HCT116 (cell line): ENCODE data around the gene C17orf100. TPM values are rescaled to one million over a fixed set of nuclear protein-coding genes. Genes with fewer than 3 reads are reported as not detected.

Experiments used
- ATAC-seq: fragments of 200-7000 bp; cut with Tn5 transposase; 2 replicates; pipeline ENCODE4 v1.9.1; 2020; ENCODE audit warnings: mild to moderate bottlenecking, moderate library complexity
- Bru-seq: library from RNA; stranded (reverse); fragments of 400-500 nt; gene quantifications from one replicate; lab custom pipeline; 2021; lab: Mats Ljungman, UMichigan
- BruChase-seq, 2 experiments: library from RNA; stranded (reverse); fragments of 400-500 nt; gene quantifications; one replicate each; lab custom pipeline; 2021; lab: Mats Ljungman, UMichigan
- BruUV-seq: library from RNA; stranded (reverse); fragments of 400-500 nt; replicated peaks from 2 replicates; lab custom pipeline; 2021; lab: Mats Ljungman, UMichigan
- CTCF ChIA-PET: fragments of 300-600 bp; sonication (Branson Sonifier 250); formaldehyde crosslinking; loops from one replicate; lab custom pipeline; 2021; ENCODE audit warnings: antibody characterized with exemption; lab: Charles Lee
- POLR2A ChIA-PET: fragments of 300-600, 350-600 bp; sonication (Branson Sonifier 250); formaldehyde crosslinking; loops from one replicate; lab custom pipeline; 2021; ENCODE audit warnings: antibody characterized with exemption; lab: Charles Lee
- RAD21 ChIA-PET, 2 experiments: fragments of 300-600 bp; sonication (Branson Sonifier 250); formaldehyde crosslinking; loops; one replicate each; lab custom pipeline; 2023; ENCODE audit warnings: low total read pairs in 2 of 2; ENCODE audit not compliant: uncharacterized antibody in 2 of 2, unreplicated experiment in 2 of 2, low non-redundant PET in 1 of 2; lab: Charles Lee
- DNase-seq: peaks from one replicate; pipeline ENCODE4 v3.0.0-alpha.2; 2010; ENCODE audit warnings: low read depth, low spot score
- H2AFZ ChIP-seq: fragments of 200-600 bp; shearing (Covaris generic), sonication (generic); 2 replicates; pipeline ENCODE4 v1.6.1; 2017; ENCODE audit warnings: low read depth, mixed run types, mixed read lengths, antibody characterized with exemption, low read length; ENCODE audit not compliant: poor library complexity, severe bottlenecking
- H3K27ac ChIP-seq: 2 replicates; pipeline ENCODE4 v1.5.1; 2012; ENCODE audit warnings: low read depth, low read length
- H3K27me3 ChIP-seq: fragments of 200-600 bp; sonication (generic); 2 replicates; pipeline ENCODE4 v1.6.1; 2016; ENCODE audit warnings: mixed run types, low read length, mixed read lengths; ENCODE audit not compliant: insufficient read depth
- H3K36me3 ChIP-seq, 2 experiments: fragments of 200-500 bp in 1 of 2; fragments of 200-600 bp in 1 of 2; sonication (Bioruptor generic) in 1 of 2; sonication (generic) in 1 of 2; 2 replicates each; pipeline versions ENCODE4 v1.5.1 to v1.6.1; 2014 to 2016; ENCODE audit warnings: low read length in 2 of 2, inconsistent platforms in 1 of 2, mixed read lengths in 1 of 2, mixed run types in 1 of 2; ENCODE audit not compliant: insufficient read depth in 2 of 2, control insufficient read depth in 1 of 2
- H3K4me1 ChIP-seq, 2 experiments: fragments of 200-600 bp in 1 of 2; sonication (generic) in 1 of 2; 2 replicates each; pipeline versions ENCODE4 v1.5.1 to v1.6.1; 2012 to 2017; ENCODE audit warnings: low read length in 2 of 2, inconsistent platforms in 1 of 2, mild to moderate bottlenecking in 1 of 2, mixed read lengths in 1 of 2, mixed run types in 1 of 2, moderate library complexity in 1 of 2; ENCODE audit not compliant: insufficient read depth in 2 of 2, control insufficient read depth in 1 of 2
- H3K4me2 ChIP-seq: fragments of 200-600 bp; sonication (generic); 2 replicates; pipeline ENCODE4 v1.6.1; 2017; ENCODE audit warnings: mixed run types, low read length, mixed read lengths
- H3K4me3 ChIP-seq, 2 experiments: fragments of 200-600 bp in 1 of 2; sonication (generic) in 1 of 2; replicated peaks in 1 of 2; 2 replicates each; pipeline ENCODE4 v1.5.1; 2011 to 2016; ENCODE audit warnings: low read length in 2 of 2, control low read depth in 1 of 2, low read depth in 1 of 2, mild to moderate bottlenecking in 1 of 2, mixed read lengths in 1 of 2, mixed run types in 1 of 2
- H3K79me2 ChIP-seq: fragments of 200-600 bp; sonication (generic); 2 replicates; pipeline ENCODE4 v1.6.1; 2017; ENCODE audit warnings: mild to moderate bottlenecking, mixed run types, low read length, moderate library complexity, mixed read lengths; ENCODE audit not compliant: insufficient read depth
- H3K9ac ChIP-seq: fragments of 200-600 bp; sonication (generic); 2 replicates; pipeline ENCODE4 v1.6.1; 2016; ENCODE audit warnings: low read length, mixed read lengths
- H3K9me2 ChIP-seq: fragments of 200-600 bp; sonication (generic), shearing (Covaris generic); 2 replicates; pipeline ENCODE4 v1.6.1; 2017; ENCODE audit warnings: mixed run types, mild to moderate bottlenecking, moderate library complexity; ENCODE audit not compliant: insufficient read depth
- H3K9me3 ChIP-seq, 2 experiments: fragments of 200-500 bp in 1 of 2; fragments of 200-600 bp in 1 of 2; sonication (Bioruptor generic) in 1 of 2; sonication (generic) in 1 of 2; 2 replicates each; pipeline ENCODE4 v1.6.1; 2014 to 2017; ENCODE audit warnings: low read length in 2 of 2, mixed read lengths in 2 of 2, inconsistent platforms in 1 of 2, low read depth in 1 of 2, mild to moderate bottlenecking in 1 of 2, mixed run types in 1 of 2, moderate library complexity in 1 of 2; ENCODE audit not compliant: control insufficient read depth in 1 of 2, insufficient read depth in 1 of 2
- H4K20me1 ChIP-seq: fragments of 200-600 bp; sonication (generic), shearing (Covaris generic); 2 replicates; pipeline ENCODE4 v1.6.1; 2017; ENCODE audit warnings: mixed run types, mild to moderate bottlenecking, moderate library complexity; ENCODE audit not compliant: insufficient read depth
- ELF1 ChIP-seq: IDR thresholded peaks from 2 replicates; pipeline ENCODE4 v1.6.1; 2012; ENCODE audit warnings: low read depth, borderline replicate concordance
- POLR2A ChIP-seq: IDR thresholded peaks from 2 replicates; pipeline ENCODE4 v1.7.0; 2011; ENCODE audit warnings: borderline replicate concordance; ENCODE audit not compliant: insufficient read depth, insufficient read length; ENCODE audit errors: extremely low read depth
- POLR2AphosphoS5 ChIP-seq: IDR thresholded peaks from 2 replicates; pipeline ENCODE4 v1.6.1; 2011; ENCODE audit warnings: mild to moderate bottlenecking, low read depth, low read length, moderate library complexity
- SIN3A ChIP-seq: IDR thresholded peaks from 2 replicates; pipeline ENCODE4 v1.6.1; 2012; ENCODE audit warnings: low read depth
- SP1 ChIP-seq: IDR thresholded peaks from 2 replicates; pipeline ENCODE4 v1.6.1; 2012; ENCODE audit warnings: low read depth
- SRF ChIP-seq: IDR thresholded peaks from 2 replicates; pipeline ENCODE4 v1.6.1; 2012; ENCODE audit warnings: low read depth
- YY1 ChIP-seq: IDR thresholded peaks from 2 replicates; pipeline ENCODE4 v1.6.1; 2011; ENCODE audit warnings: low read length, low read depth, moderate library complexity, mild to moderate bottlenecking; ENCODE audit not compliant: insufficient replicate concordance; ENCODE audit errors: extremely low read depth
- ZNF274 ChIP-seq: fragments of 200-500 bp; sonication (Bioruptor generic); IDR thresholded peaks from 2 replicates; pipeline ENCODE4 v1.6.1; 2014; ENCODE audit warnings: mild to moderate bottlenecking, low read depth, low read length, inconsistent platforms
- intact Hi-C: fragments of 100-400 bp; cut with micrococcal nuclease; formaldehyde crosslinking; loops from 2 replicates; pipeline ENCODE4 v1.10.0; 2022
- long read RNA-seq: library from polyadenylated mRNA; unstranded; transcript quantifications from one replicate; pipeline ENCODE4 v2.0.0, GENCODE V29; 2021; ENCODE audit not compliant: unreplicated experiment
- polyA plus RNA-seq: library from polyadenylated mRNA; unstranded; fragments of >200 nt; gene quantifications from 2 replicates; pipeline ENCODE4 v1.2.1, GENCODE V29; 2012; ENCODE audit warnings: missing spikeins
- total RNA-seq: library from RNA; stranded (reverse); gene quantifications from one replicate; pipeline ENCODE4 v1.2.1, GENCODE V29; 2021; ENCODE audit not compliant: unreplicated experiment
- TF ChIP-seq, protein P1 (sequence below): IDR thresholded peaks from 2 replicates; pipeline ENCODE4 v1.6.1; 2012
- TF ChIP-seq, protein P2 (sequence below): IDR thresholded peaks from 2 replicates; pipeline ENCODE4 v1.6.1; 2012; ENCODE audit warnings: low read depth

C17orf100 gene
- 0.76 TPM for total RNA-seq
- 1.2 and 2.0 TPM in 2 replicates for polyA plus RNA-seq
- Bru-seq, nascent RNA, result percentile 40 among the genes with signal in this experiment
- BruChase-seq, experiment 1, labeled RNA remaining after a 6-hour chase, result percentile 24 among the genes with signal in this experiment
- percentile 53 among the genes with signal in this experiment for BruChase-seq, experiment 2, labeled RNA remaining after a 2-hour chase
- long read RNA-seq, partial matches to known transcripts, result 0 of 1 reads
- long read RNA-seq, other reads (novel, unspliced or antisense), result 0 of 1 reads

DNA sequence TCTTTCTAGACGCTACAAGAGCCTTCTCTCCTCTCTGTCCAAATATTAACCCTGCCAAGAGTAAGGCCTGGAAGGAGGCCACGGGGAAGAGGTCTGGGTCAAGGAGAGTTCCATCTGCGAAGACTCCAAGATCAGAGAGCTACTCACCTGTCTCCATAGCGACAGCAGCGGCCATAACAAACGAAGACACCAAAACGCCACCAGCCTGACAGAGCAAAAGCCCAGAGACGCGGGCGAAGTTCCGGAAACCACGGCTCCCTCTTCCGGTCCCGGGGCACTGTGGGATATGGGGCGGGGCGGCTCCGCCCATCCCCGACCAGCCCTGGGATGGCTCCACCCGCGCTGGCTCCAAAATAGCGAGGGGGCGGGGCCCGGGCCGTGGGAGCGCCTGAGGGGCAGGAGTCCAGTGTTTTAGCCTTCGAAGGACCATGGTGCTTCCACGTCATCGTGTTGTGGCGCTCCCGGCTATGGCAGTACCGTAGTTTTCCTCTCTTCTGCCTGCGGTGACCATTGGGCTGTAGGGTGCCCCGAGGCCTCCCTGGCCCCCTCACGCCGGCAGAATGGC is at the start of gene C17orf100, which contains the start of gene MED31:
Gene C17orf100 (plus strand): TSS at position 409 of the 565 bp plus-strand sequence. CDS start 152 bp downstream, at position 561.
Gene MED31 (minus strand): TSS at position 252 of the 565 bp plus-strand sequence. CDS start 77 bp downstream, at position 175.
- Histone ChIP-seq H3K27ac (peak within 1 kb of the TSS; percentile 82), H3K27me3 (no peaks in the 10 kb centered on the region), H3K9me2 (no peaks in the 10 kb centered on the region), H3K4me1 (peaks cover 11 to 15% of the 10 kb centered on the region in 2 experiments), H2AFZ (no peak within 1 kb of the TSS), H3K79me2 (peaks cover 48% of the 10 kb centered on the region), H3K4me2 (peak within 1 kb of the TSS; percentile 65), H3K4me3 (peak within 1 kb of the TSS; percentile 70 to 92), H3K36me3 (peaks cover 18 to 22% of the 10 kb centered on the region in 2 experiments; a peak in 3 of 4 replicates), H3K9me3 (no peaks in the 10 kb centered on the region), H4K20me1 (0 out of 2 replicates have a peak, but pooled peaks cover 8% of the 10 kb centered on the region), H3K9ac (peak within 1 kb of the TSS; percentile 80)
- ATAC-seq, result peak; percentile 96
- POLR2A ChIA-PET, result interaction anchor here (0.8 to 1.4 kb wide), 2 partner anchors 9 to 374 kb away, joined by 3 to 7 read pairs; no protein-coding TSS in a partner anchor
- peak; percentile 84 for DNase-seq
- BruUV-seq, result no TSS peak
- intact Hi-C loops, result no loop called here
- TF ChIP-seq POLR2A (peak; percentile 84), POLR2AphosphoS5 (peak; percentile 90), ELF1 (peak; percentile 52; the same call in 1 of the 2 replicates), YY1 (peak; percentile 77), SRF (no peak), SIN3A (peak; percentile 74; the same call in 1 of the 2 replicates), SP1 (peak; percentile 63), ZNF274 (no peak)
- TF ChIP-seq, protein P1, sequence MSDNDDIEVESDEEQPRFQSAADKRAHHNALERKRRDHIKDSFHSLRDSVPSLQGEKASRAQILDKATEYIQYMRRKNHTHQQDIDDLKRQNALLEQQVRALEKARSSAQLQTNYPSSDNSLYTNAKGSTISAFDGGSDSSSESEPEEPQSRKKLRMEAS, result peak; percentile 34
- TF ChIP-seq, protein P2, sequence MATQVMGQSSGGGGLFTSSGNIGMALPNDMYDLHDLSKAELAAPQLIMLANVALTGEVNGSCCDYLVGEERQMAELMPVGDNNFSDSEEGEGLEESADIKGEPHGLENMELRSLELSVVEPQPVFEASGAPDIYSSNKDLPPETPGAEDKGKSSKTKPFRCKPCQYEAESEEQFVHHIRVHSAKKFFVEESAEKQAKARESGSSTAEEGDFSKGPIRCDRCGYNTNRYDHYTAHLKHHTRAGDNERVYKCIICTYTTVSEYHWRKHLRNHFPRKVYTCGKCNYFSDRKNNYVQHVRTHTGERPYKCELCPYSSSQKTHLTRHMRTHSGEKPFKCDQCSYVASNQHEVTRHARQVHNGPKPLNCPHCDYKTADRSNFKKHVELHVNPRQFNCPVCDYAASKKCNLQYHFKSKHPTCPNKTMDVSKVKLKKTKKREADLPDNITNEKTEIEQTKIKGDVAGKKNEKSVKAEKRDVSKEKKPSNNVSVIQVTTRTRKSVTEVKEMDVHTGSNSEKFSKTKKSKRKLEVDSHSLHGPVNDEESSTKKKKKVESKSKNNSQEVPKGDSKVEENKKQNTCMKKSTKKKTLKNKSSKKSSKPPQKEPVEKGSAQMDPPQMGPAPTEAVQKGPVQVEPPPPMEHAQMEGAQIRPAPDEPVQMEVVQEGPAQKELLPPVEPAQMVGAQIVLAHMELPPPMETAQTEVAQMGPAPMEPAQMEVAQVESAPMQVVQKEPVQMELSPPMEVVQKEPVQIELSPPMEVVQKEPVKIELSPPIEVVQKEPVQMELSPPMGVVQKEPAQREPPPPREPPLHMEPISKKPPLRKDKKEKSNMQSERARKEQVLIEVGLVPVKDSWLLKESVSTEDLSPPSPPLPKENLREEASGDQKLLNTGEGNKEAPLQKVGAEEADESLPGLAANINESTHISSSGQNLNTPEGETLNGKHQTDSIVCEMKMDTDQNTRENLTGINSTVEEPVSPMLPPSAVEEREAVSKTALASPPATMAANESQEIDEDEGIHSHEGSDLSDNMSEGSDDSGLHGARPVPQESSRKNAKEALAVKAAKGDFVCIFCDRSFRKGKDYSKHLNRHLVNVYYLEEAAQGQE, result no peak
- RAD21 ChIA-PET, result no interaction called here
- CTCF ChIA-PET, result interaction anchor here (1.0 to 1.3 kb wide), 3 partner anchors 178 to 353 kb away, joined by 3 read pairs; no protein-coding TSS in a partner anchor
